K562 (cell line): ENCODE data around the gene PTP4A2. TPM values are rescaled to one million over a fixed set of nuclear protein-coding genes. Genes with fewer than 3 reads are reported as not detected.
A peak's percentile ranks its signal among the peaks of the same experiment; 100 is the strongest.

Experiments
- CBX2 ChIP-seq: fragments of 200-600 bp; sonication (generic); IDR thresholded peaks from one replicate; pipeline ENCODE4 v1.6.1; 2012; ENCODE audit warnings: mild to moderate bottlenecking, low read length, inconsistent platforms; ENCODE audit not compliant: insufficient read depth, poor library complexity, severe bottlenecking
- DDX20 ChIP-seq: fragments of 450-650 bp; IDR thresholded peaks from 2 replicates; pipeline ENCODE4 v1.6.1; 2016; ENCODE audit warnings: missing genetic modification characterization, low read depth, mild to moderate bottlenecking, missing compliant biosample characterization, moderate library complexity
- ESRRA ChIP-seq: fragments of 450-650 bp; IDR thresholded peaks from 2 replicates; pipeline ENCODE4 v1.6.1; 2014; ENCODE audit warnings: low read depth, mild to moderate bottlenecking, moderate library complexity, borderline replicate concordance
- FOXA3 ChIP-seq, 2 experiments: fragments of 450-650 bp in 1 of 2; sonication (generic) in 1 of 2; formaldehyde crosslinking; IDR thresholded peaks in 1 of 2; conservative IDR thresholded peaks in 1 of 2; 2 replicates each; pipeline versions ENCODE4 v1.4.0 to v1.8.0; 2020 to 2022; ENCODE audit warnings: mild to moderate bottlenecking in 2 of 2, missing genetic modification reagents in 1 of 2
- JUND ChIP-seq, 2 experiments: IDR thresholded peaks; 2 replicates in 1 of 2; 3 replicates in 1 of 2; pipeline ENCODE4 v1.6.1; 2011; ENCODE audit warnings: borderline replicate concordance in 2 of 2, low read depth in 2 of 2, low read length in 2 of 2, improper control_type of control experiment in 1 of 2, missing biosample characterization in 1 of 2, missing genetic modification characterization in 1 of 2, missing genetic modification reagents in 1 of 2
- NFE2 ChIP-seq: IDR thresholded peaks from 2 replicates; pipeline ENCODE4 v1.6.1; 2014; ENCODE audit warnings: antibody characterized with exemption, low read depth
- RAD21 ChIP-seq, 2 experiments: fragments of 250-450 bp in 1 of 2; fragments of 450-650 bp in 1 of 2; sonication (Bioruptor Pico) in 1 of 2; formaldehyde crosslinking in 1 of 2; IDR thresholded peaks in 1 of 2; conservative IDR thresholded peaks in 1 of 2; 2 replicates each; pipeline versions ENCODE4 v1.4.0 to v1.8.0; 2020 to 2022; ENCODE audit warnings: mild to moderate bottlenecking in 2 of 2, moderate library complexity in 1 of 2
- TRIM28 ChIP-seq: fragments of 450-650 bp; IDR thresholded peaks from 2 replicates; pipeline ENCODE4 v1.6.1; 2017
- ZNF764 ChIP-seq: fragments of 250-450 bp; sonication (Bioruptor Pico); IDR thresholded peaks from 2 replicates; pipeline ENCODE4 v1.4.0; 2020; ENCODE audit warnings: low read depth, mild to moderate bottlenecking, moderate library complexity
- polyA plus RNA-seq, 8 experiments: library from polyadenylated mRNA; depleted of rRNA in 4 of 8; stranded (reverse) in 5 of 8; unstranded in 3 of 8; fragments of >200 nt; fragmentation: Nextera tagmentation in 2 of 8; fragmentation: Illumina TruSeq in 1 of 8; extraction: Ambion mirVana in 2 of 8; extraction: Trizol in 1 of 8; gene quantifications; 2 replicates each; pipeline versions ENCODE4 v1.2.1 to v1.2.3, GENCODE V29; 2011 to 2014; ENCODE audit warnings: inconsistent platforms in 1 of 8, missing spikeins in 1 of 8
- total RNA-seq, 7 experiments: library from RNA; depleted of rRNA in 6 of 7; stranded (reverse); fragments of >200 nt in 6 of 7; fragmentation: Illumina TruSeq in 2 of 7; extraction: Trizol in 2 of 7; gene quantifications; 2 replicates each; pipeline versions ENCODE4 v1.2.1 to v1.2.3, GENCODE V29; 2011 to 2021; ENCODE audit warnings: low replicate concordance in 1 of 7
- TF ChIP-seq, protein P1 (sequence below): sonication (generic); formaldehyde crosslinking; IDR thresholded peaks from 2 replicates; pipeline ENCODE4 v1.9.0; 2022; ENCODE audit warnings: mild to moderate bottlenecking, missing genetic modification reagents
- TF ChIP-seq, protein P2 (sequence below): fragments of 450-650 bp; IDR thresholded peaks from 2 replicates; pipeline ENCODE4 v1.6.1; 2016
- TF ChIP-seq, protein P3 (sequence below): fragments of 450-650 bp; formaldehyde crosslinking; IDR thresholded peaks from 2 replicates; pipeline ENCODE4 v1.4.0; 2020; ENCODE audit warnings: mild to moderate bottlenecking, moderate library complexity
- TF ChIP-seq, protein P4 (sequence below): IDR thresholded peaks from 2 replicates; pipeline ENCODE4 v1.6.1; 2016; ENCODE audit warnings: missing genetic modification characterization, missing compliant biosample characterization
- TF ChIP-seq, protein P5 (sequence below): conservative IDR thresholded peaks from 2 replicates; pipeline ENCODE4 v1.6.1; 2011; ENCODE audit warnings: low read depth, mild to moderate bottlenecking, low read length; ENCODE audit not compliant: control insufficient read depth
- TF ChIP-seq, protein P6 (sequence below): fragments of 450-650 bp; IDR thresholded peaks from one replicate; pipeline ENCODE4 v1.6.1; 2018; ENCODE audit warnings: mild to moderate bottlenecking, moderate library complexity; ENCODE audit not compliant: partially characterized antibody
- TF ChIP-seq, protein P7 (sequence below): IDR thresholded peaks from 3 replicates; pipeline ENCODE4 v1.6.1; 2011; ENCODE audit warnings: borderline replicate concordance, mild to moderate bottlenecking; ENCODE audit not compliant: insufficient read length, insufficient read depth

Gene PTP4A2
- total and polyA plus RNA-seq, 9 of the 15 experiments (the other 6 are each of a cell fraction or from before 2014, with no cell fraction given) = 197 to 870 (median 480) TPM

DNA sequence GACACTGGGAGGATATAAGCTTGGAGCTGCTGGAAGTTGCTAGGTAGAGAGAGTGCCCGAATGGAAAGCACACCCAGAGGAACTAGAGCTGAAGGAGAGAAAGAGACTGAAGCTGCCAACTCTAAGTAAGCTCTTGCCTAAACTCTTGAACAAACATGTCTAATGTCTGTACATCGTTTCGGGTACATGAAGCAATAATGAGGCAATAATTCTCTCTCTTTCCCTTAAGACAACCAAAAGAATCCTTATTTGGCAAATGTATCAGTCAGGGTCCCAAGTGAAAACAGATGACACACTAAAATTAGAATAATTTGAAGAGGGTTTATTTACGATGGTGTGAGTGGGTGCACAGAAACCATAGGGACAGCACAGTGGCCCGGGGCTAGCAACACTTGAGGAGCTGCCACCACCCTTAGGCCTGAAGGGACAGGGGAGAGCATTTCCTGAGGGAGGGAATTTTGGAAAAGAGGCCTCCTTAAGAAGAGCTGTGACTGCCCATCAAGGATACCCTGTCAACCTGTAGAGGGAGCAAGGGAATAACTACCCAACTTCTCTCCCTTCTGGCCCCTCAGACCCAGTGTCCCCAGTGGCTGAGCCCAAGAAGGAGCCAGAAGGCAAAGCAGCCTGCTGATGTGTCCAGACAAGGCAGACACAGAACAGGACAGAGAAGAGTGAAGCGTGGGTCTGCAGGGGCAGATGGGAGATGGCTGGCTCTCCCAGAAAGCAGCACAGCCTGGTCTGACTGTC lies 39.4 kb upstream of the PTP4A2 start (continued):
- TF ChIP-seq JUND (IDR thresholded peaks at IDR 0.05; ENCODE audit: borderline replicate concordance, low read depth, low read length) = peak; percentile 46; the same call in 1 of the 2 replicates
- no peak for TF ChIP-seq JUND (tag; IDR thresholded peaks at IDR 0.05; ENCODE audit: borderline replicate concordance, low read depth, low read length)
- TF ChIP-seq CBX2 = no peak
- TF ChIP-seq, protein P1, sequence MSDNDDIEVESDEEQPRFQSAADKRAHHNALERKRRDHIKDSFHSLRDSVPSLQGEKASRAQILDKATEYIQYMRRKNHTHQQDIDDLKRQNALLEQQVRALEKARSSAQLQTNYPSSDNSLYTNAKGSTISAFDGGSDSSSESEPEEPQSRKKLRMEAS = peak; percentile 50; the same call in 1 of the 2 replicates
- TF ChIP-seq, protein P2, sequence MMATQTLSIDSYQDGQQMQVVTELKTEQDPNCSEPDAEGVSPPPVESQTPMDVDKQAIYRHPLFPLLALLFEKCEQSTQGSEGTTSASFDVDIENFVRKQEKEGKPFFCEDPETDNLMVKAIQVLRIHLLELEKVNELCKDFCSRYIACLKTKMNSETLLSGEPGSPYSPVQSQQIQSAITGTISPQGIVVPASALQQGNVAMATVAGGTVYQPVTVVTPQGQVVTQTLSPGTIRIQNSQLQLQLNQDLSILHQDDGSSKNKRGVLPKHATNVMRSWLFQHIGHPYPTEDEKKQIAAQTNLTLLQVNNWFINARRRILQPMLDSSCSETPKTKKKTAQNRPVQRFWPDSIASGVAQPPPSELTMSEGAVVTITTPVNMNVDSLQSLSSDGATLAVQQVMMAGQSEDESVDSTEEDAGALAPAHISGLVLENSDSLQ = peak; percentile 78
- TF ChIP-seq FOXA3 (CRISPR knock-in tag; conservative IDR thresholded peaks at IDR 0.05 in 1 of 2, IDR thresholded peaks at IDR 0.05 in 1 of 2) = no peak
- no peak for TF ChIP-seq DDX20
- no peak for TF ChIP-seq TRIM28
- TF ChIP-seq, protein P3, sequence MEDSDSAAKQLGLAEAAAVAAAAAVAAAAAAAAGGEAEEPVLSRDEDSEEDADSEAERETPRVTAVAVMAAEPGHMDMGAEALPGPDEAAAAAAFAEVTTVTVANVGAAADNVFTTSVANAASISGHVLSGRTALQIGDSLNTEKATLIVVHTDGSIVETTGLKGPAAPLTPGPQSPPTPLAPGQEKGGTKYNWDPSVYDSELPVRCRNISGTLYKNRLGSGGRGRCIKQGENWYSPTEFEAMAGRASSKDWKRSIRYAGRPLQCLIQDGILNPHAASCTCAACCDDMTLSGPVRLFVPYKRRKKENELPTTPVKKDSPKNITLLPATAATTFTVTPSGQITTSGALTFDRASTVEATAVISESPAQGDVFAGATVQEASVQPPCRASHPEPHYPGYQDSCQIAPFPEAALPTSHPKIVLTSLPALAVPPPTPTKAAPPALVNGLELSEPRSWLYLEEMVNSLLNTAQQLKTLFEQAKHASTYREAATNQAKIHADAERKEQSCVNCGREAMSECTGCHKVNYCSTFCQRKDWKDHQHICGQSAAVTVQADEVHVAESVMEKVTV (CRISPR knock-in tag) = peak; percentile 61; the same call in 1 of the 2 replicates
- TF ChIP-seq, protein P4, sequence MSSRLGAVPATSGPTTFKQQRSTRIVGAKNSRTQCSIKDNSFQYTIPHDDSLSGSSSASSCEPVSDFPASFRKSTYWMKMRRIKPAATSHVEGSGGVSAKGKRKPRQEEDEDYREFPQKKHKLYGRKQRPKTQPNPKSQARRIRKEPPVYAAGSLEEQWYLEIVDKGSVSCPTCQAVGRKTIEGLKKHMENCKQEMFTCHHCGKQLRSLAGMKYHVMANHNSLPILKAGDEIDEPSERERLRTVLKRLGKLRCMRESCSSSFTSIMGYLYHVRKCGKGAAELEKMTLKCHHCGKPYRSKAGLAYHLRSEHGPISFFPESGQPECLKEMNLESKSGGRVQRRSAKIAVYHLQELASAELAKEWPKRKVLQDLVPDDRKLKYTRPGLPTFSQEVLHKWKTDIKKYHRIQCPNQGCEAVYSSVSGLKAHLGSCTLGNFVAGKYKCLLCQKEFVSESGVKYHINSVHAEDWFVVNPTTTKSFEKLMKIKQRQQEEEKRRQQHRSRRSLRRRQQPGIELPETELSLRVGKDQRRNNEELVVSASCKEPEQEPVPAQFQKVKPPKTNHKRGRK = no peak
- TF ChIP-seq ZNF764 = no peak
- TF ChIP-seq, protein P5, sequence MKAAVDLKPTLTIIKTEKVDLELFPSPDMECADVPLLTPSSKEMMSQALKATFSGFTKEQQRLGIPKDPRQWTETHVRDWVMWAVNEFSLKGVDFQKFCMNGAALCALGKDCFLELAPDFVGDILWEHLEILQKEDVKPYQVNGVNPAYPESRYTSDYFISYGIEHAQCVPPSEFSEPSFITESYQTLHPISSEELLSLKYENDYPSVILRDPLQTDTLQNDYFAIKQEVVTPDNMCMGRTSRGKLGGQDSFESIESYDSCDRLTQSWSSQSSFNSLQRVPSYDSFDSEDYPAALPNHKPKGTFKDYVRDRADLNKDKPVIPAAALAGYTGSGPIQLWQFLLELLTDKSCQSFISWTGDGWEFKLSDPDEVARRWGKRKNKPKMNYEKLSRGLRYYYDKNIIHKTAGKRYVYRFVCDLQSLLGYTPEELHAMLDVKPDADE = no peak
- peak; percentile 59 to 84 for TF ChIP-seq RAD21 (CRISPR knock-in tag; conservative IDR thresholded peaks at IDR 0.05 in 1 of 2, IDR thresholded peaks at IDR 0.05 in 1 of 2)
- TF ChIP-seq NFE2 = no peak
- no peak for TF ChIP-seq ESRRA
- TF ChIP-seq, protein P6, sequence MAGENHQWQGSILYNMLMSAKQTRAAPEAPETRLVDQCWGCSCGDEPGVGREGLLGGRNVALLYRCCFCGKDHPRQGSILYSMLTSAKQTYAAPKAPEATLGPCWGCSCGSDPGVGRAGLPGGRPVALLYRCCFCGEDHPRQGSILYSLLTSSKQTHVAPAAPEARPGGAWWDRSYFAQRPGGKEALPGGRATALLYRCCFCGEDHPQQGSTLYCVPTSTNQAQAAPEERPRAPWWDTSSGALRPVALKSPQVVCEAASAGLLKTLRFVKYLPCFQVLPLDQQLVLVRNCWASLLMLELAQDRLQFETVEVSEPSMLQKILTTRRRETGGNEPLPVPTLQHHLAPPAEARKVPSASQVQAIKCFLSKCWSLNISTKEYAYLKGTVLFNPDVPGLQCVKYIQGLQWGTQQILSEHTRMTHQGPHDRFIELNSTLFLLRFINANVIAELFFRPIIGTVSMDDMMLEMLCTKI = no peak
- TF ChIP-seq, protein P7, sequence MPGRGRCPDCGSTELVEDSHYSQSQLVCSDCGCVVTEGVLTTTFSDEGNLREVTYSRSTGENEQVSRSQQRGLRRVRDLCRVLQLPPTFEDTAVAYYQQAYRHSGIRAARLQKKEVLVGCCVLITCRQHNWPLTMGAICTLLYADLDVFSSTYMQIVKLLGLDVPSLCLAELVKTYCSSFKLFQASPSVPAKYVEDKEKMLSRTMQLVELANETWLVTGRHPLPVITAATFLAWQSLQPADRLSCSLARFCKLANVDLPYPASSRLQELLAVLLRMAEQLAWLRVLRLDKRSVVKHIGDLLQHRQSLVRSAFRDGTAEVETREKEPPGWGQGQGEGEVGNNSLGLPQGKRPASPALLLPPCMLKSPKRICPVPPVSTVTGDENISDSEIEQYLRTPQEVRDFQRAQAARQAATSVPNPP = no peak
